LNCaP clone FGC (cell line): ENCODE results near the gene GSX1.
"Not testable (repeated sequence)": the region's sequence is repeated elsewhere in the genome, so short reads cannot be mapped to it uniquely, and the experiment has no call there.

ENCODE experiments used
- DNase-seq: peaks from one replicate; pipeline ENCODE4 v3.0.0-alpha.2; 2011; ENCODE audit warnings: low read depth
- H3K4me3 ChIP-seq: 2 replicates; pipeline ENCODE4 v1.5.1; 2011; ENCODE audit warnings: mild to moderate bottlenecking, low read depth, low read length, control low read depth
- CTCF ChIP-seq: IDR thresholded peaks from 2 replicates; pipeline ENCODE4 v1.5.1; 2012; ENCODE audit warnings: mild to moderate bottlenecking; ENCODE audit not compliant: control insufficient read depth, insufficient read depth; ENCODE audit errors: extremely low read depth

Gene GSX1

GRCh38 chr13:27792393-27793218 lies at the start of gene GSX1:
Gene GSX1, plus strand, starts transcription at chr13:27792483. Its CDS starts 208 bp downstream, at chr13:27792691.
- H3K4me3 ChIP-seq = peak within 1 kb of the TSS; percentile 18; the same call in 1 of the 2 replicates
- no peak for TF ChIP-seq CTCF
- DNase-seq = peak; percentile 41

- no peak for DNase-seq
- no peak for TF ChIP-seq CTCF
- H3K4me3 ChIP-seq = no peak overlapping the region
Measured at GRCh38 chr13:27744801-27745200, 47.5 kb upstream of the GSX1 start.

GRCh38 chr13:27745301-27745700 lies 47.0 kb upstream of the GSX1 start:
- no peak overlapping the region for H3K4me3 ChIP-seq
- DNase-seq = no peak
- TF ChIP-seq CTCF = no peak

- DNase-seq, H3K4me3 ChIP-seq: not testable (repeated sequence)
Measured at GRCh38 chr13:27748143-27748542, 44.1 kb upstream of the GSX1 start.

- no peak for DNase-seq
- H3K4me3 ChIP-seq = no peak overlapping the region
- no peak for TF ChIP-seq CTCF
Measured at GRCh38 chr13:27751953-27752532, 40.2 kb upstream of the GSX1 start.

- TF ChIP-seq CTCF = no peak
- H3K4me3 ChIP-seq = no peak overlapping the region
- DNase-seq = no peak
Measured at GRCh38 chr13:27765650-27766049, 26.6 kb upstream of the GSX1 start.

GRCh38 chr13:27770809-27771208 lies 21.5 kb upstream of the GSX1 start:
- no peak overlapping the region for H3K4me3 ChIP-seq
- peak; percentile 22 for DNase-seq
- peak; percentile 75 for TF ChIP-seq CTCF
